NCI-H2029 (cell line): ENCODE results near the gene JAKMIP3.
A peak's percentile ranks its signal among the peaks of the same experiment; 100 is the strongest.

Experiments used
- DNase-seq: peaks from one replicate; lab custom pipeline; 2025; lab: John Stamatoyannopoulos, UW

Gene JAKMIP3

DNA sequence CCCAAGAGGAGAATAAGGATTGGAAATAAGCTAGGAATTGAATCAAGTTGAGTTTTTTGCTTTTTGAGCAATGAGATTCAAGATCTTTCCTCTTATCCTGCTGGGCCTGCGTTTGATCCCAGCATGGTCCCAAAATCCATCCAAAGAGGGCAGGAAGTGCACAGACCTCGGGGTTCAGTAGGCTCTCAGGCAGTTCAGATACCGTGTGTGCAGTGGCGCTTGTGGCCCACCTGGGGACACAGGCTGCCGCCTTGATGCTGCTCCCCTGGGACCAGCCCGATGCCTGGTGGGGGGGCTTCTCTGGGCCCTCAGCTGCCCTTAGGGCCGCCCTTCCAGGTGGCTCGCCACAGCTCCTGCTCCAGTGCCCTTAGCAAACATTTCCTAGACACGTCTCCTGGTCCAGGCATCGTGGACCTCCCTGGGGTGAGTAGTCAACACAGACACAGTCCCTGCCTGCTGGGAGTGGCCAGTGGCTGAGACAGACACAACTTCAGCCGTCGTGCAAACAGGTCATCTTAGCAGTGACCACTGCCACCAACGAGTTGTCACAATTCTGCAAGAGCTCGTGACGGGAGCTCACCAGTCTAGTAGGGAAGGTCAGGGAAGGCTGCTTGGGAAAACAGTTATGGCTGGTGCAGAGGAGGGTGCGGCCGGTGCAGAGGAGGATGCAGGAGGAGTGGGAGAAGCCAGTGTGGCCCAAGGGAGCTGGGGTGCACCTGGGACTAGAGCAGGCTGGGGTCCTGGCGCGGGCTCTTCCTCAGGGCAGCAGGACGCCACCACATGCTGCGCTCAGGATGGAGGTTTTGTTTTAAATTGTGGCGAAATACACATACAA lies 21.7 kb upstream of the JAKMIP3 start:
- DNase-seq, result no peak

DNA sequence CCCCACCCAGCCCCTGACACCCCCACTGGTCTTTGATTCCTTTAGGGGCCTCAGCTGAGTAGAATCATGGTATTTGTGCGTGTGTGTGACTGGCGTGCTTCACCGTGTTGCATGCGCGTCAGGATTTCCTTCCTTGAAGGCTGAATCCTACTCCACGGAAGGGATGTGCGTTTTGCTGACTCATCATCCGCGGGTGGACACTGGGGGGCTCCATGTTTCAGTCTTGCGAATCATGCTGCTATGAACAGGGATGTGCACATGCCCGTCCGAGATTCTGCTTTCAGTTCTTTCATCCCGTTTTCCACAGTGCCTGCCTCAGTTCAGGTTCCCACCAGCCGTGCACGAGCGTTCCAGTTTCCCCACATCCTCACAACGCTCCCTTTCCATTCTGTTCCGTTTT lies 20.9 kb upstream of the JAKMIP3 start:
- DNase-seq, result no peak

DNA sequence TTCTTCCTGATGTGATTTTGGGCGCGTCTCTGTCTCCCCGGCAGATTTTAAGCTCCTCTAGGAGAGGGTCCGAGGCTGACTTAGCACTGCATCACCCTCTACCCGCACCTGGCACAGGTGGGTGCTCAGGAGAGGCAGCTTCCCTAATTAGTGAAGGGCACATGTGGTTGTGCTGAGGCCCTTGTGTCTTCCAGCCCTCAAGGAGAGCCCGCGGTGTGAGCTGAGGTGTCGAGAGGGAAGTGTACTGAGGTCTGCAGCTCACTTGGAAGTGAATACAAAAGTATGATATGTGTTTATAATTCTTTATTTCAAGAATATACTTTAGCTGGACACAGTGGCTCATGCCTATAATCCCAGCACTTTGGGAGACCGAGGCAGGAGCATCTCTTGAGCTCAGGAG lies 20.4 kb upstream of the JAKMIP3 start:
- DNase-seq, result no peak

- no peak for DNase-seq
Measured at GRCh38 chr10:132047575-132048293, 18.0 kb upstream of the JAKMIP3 start.

DNA sequence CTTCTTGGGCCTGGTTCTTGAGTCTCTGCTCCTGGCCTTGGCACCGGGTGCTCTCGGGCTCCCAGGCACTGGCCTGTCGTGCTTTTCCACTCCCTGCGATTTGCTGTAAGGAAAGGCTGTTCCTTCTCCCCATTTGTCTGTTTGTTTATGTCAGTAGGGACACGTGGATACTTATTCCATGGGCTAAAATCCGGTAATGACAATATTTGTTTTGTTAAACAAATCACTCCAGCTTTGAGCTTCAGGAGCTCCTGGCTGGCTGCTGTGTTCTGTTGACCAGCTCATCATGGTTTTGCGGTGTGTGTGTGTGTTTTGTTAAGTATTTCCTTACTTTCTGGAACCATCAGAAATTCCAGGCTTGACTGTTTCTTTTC lies 17.5 kb upstream of the JAKMIP3 start:
- DNase-seq, result peak; percentile 78

GRCh38 chr10:132050191-132050590 lies 15.6 kb upstream of the JAKMIP3 start:
- DNase-seq, result no peak

DNA sequence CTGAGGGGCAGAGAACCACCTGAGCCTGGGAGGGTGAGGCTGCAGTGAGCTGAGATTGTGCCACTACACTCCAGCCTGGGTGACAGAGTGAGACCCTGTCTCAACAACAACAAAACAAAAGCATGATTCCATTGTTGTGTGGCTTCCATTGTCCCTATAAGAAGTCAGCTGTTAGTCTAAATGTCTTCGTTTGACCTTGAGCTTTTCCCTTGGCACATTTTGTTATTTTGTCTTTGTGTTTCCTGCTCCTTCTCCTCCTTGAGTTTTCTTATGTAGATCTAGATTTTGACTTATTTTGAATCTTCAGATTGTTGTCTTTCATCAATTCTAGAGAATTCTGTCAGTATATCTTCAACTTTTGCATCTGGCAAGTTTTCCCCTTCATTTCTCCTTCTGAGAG lies 13.6 kb upstream of the JAKMIP3 start:
- DNase-seq, result no peak

DNA sequence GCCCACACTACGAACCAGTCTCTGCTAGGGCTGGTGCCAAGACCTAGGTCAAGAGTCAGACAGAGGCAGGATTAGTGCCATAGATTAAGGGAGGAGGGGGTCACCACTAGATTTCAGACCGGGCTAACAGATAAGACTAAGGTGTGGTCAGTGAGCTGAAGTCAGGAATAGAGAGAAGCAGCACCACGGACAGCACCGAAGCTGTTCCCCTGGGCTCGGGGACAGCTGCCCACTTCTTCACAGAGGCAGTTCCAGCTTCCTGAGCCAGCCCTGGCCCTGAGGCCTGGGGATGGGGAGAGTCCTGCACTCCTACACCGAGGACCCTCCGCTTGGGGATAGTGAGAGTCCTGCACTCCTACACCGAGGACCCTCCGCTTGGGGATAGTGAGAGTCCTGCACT lies 11.2 kb upstream of the JAKMIP3 start:
- DNase-seq, result no peak

GRCh38 chr10:132055616-132056015 lies 10.1 kb upstream of the JAKMIP3 start:
- no peak for DNase-seq

DNA sequence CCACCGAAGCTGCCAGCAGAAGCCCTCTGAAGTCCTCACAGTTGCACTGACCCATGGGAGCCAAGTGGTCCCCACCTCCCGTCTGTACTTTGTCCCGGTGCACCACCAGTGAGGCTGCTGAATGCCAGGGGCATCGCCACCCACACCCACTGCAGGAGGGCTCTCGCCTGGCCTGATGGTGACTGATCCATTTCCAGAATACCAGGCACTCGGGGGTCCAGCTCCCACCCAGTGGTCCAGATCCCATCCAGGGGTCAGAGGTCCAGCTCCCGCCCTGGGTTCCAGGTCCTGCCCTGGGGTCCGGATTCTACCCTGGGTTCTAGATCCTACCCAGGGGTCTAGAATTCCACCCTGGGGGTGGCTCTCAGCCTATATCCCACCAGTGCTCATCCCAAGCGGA lies 9.1 kb upstream of the JAKMIP3 start:
- DNase-seq, result no peak

GRCh38 chr10:132057191-132057681 lies 8.5 kb upstream of the JAKMIP3 start:
- DNase-seq, result no peak

DNA sequence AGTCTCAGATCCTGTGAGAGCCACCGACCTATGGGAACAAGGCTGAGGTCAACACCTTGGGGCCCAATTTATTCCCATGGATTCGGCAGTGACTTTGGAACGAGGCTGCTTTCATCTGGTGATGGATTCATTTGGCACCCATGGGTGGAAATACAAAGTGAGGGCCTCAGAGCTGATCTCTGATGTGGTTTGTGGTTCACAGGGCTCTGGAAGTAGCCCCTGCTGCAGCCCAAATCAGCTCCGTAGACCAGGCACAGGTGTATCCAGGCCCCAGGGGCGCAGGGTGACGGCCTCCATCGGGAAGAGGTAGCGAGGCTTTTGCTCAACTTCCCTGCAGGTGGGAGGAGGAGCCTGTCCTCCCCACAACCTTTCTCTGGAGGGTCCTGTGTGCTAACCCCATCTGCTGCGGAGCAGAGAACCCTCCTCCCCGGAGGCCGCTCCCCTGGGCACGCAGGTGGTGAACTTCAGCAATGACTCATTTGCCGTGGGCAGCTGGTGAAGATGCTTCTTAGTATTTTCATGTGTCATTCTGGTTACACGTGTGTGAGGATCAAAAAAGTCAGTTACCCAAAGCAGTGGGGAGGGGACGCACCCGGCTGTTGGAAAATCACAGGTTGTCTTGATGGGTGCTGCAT lies 7.5 kb upstream of the JAKMIP3 start:
- DNase-seq, result no peak

GRCh38 chr10:132058793-132059759 lies 6.7 kb upstream of the JAKMIP3 start:
- DNase-seq, result no peak

GRCh38 chr10:132059760-132060508 lies 5.8 kb upstream of the JAKMIP3 start:
- DNase-seq, result no peak

DNA sequence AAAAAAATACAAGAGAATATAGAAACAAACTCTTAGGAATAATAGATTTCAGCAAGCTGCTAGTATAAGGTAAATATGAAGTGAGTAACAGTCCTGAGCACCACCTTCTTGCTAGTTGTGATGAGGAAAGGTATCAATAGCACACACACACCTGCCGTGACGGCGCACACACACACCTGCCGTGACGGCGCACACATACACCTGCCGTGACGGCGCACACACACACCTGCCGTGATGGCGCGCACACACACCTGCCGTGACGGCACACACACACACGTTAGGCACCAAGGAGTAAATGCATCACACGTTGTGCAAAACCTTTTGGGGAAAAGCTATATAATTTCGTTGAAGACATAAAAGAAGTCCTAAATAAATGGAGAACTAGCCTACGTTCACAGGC lies 4.7 kb upstream of the JAKMIP3 start:
- no peak for DNase-seq

DNA sequence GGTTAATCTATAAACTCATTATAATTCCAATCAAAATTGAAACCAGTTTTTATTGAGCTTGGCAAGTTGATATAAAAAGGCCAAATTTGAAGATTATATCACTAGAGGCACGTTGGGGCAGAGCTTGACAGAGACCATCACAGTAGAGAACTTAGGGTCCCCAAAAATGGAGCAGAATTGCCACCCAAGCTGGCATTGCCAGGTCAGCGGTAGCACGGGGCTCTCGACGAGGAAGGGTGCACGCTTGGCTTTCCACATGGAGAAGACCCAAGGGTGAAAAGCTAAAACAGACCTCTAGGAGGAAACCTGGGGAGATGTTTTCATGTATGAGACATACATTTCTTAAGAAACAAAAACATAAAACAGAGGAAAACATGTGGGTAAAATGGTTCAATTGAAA lies 4.3 kb upstream of the JAKMIP3 start:
- no peak for DNase-seq

DNA sequence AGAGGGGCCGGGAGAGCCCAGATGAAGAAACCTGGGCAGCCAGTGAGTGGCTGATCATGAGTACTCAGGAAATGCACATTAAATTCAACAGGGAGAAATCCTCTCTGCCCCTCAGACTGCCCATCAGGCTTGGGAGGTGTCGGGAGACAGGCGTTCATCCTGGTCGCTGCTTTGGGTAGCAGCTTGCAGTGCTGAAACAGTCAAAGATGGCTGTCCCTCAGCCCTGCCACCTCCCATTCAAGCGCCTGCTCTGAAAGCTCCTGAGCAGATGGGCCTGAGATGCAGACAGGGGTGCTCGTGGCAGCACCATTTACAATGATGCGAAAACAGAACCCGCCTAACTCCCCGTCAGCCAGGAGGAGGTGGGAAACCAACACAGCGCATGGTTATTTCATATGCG lies 3.6 kb upstream of the JAKMIP3 start:
- no peak for DNase-seq

GRCh38 chr10:132062641-132063390 lies 2.9 kb upstream of the JAKMIP3 start:
- DNase-seq, result no peak

- DNase-seq, result no peak
Measured at GRCh38 chr10:132063432-132063831, 2.3 kb upstream of the JAKMIP3 start.

DNA sequence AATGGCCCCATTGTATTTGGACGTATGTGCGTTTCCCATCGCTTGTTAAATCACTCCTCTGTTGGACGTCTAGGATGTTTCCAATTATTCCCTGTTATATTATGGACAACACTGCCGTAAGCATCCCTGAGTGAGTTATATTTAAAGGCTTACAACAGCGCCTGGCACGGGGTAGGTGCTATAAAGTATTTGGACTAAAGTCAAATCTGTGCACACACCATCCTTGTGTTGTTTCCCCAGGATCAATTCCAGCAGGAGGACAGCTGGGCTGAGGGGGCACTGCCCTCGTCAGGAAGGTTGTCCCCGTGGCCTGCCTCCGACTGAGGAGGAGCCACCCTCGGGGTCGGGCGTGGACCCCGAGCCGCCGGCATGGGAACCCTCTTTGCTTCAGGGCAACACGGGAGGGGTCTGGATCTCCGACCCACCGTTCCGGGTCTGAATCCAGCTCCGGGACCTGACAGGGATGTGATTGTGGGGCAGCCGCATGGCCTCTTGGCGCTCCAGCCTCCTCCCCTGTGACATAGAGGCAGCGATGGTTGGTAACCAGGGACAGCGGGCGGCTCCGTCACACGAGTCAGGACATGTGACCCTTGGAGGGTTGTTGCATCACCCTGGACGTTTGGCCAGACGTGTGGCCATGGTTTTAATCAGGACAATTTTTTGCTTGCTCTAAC lies 1.5 kb upstream of the JAKMIP3 start:
- no peak for DNase-seq
